Testis (tissue), 3 donors: ENCODE data around the gene RHBDD3. TPM values are rescaled to one million over a fixed set of nuclear protein-coding genes. Genes with fewer than 3 reads are reported as not detected.

Experiments
- DNase-seq: peaks from one replicate; pipeline ENCODE4 v3.0.0-alpha.2; 2019
- H3K27ac ChIP-seq, 2 donors: fragments of 200-600 bp; sonication (generic); one replicate each; pipeline ENCODE4 v1.5.1; 2019
- H3K27me3 ChIP-seq: fragments of 200-600 bp; sonication (generic); one replicate; pipeline ENCODE4 v1.5.1; 2019
- H3K36me3 ChIP-seq: fragments of 200-600 bp; sonication (generic); one replicate; pipeline ENCODE4 v1.5.1; 2017; ENCODE audit warnings: low read depth; ENCODE audit errors: missing control alignments
- H3K4me1 ChIP-seq: fragments of 200-600 bp; sonication (generic); one replicate; pipeline ENCODE4 v1.5.1; 2019
- H3K4me3 ChIP-seq, 2 donors: fragments of 200-600 bp; sonication (generic); one replicate each; pipeline ENCODE4 v1.5.1; 2017 to 2019
- H3K9me3 ChIP-seq: fragments of 200-600 bp; sonication (generic); one replicate; pipeline ENCODE4 v1.5.1; 2017
- POLR2A ChIP-seq: fragments of 450-650 bp; IDR thresholded peaks from one replicate; pipeline ENCODE4 v1.6.1; 2017; ENCODE audit warnings: antibody characterized with exemption, mild to moderate bottlenecking, moderate library complexity
- WGBS, 2 donors: methylation state at CpG; one replicate each; pipeline ENCODE4 v1.1.5; 2018; 5-methylcytosine and 5-hydroxymethylcytosine counted together
- intact Hi-C: fragments of 100-400 bp; cut with DNase I; formaldehyde crosslinking; loops from one replicate; pipeline ENCODE4 v1.15.1; 2023; ENCODE audit warnings: low total_unique reads
- polyA plus RNA-seq: library from polyadenylated mRNA; stranded (reverse); fragments of 350-450 nt; fragmentation: Illumina TruSeq; extraction: RNeasy Lipid Tissue Mini Kit (QIAGEN cat#74804); gene quantifications from one replicate; pipeline ENCODE4 v1.2.3, GENCODE V29; 2014; ENCODE audit warnings: low read depth, low replicate concordance; ENCODE audit not compliant: insufficient read depth
- total RNA-seq, 2 donors: library from RNA; depleted of rRNA; stranded (reverse); fragments of >200 nt; gene quantifications; one replicate each; pipeline ENCODE4 v1.2.3, GENCODE V29; 2016
- TF ChIP-seq, protein P1 (sequence below), 3 experiments: fragments of 450-650 bp in 2 of 3; fragments of 200-600 bp in 1 of 3; sonication (generic) in 1 of 3; IDR thresholded peaks; one replicate each; pipeline ENCODE4 v1.5.1; 2016 to 2019; ENCODE audit warnings: antibody characterized with exemption in 3 of 3, mild to moderate bottlenecking in 2 of 3, moderate library complexity in 1 of 3

Gene RHBDD3
- total and polyA plus RNA-seq, 3 donors from 2014 or later = 55.1 to 99.2 (median 66.8) TPM

DNA sequence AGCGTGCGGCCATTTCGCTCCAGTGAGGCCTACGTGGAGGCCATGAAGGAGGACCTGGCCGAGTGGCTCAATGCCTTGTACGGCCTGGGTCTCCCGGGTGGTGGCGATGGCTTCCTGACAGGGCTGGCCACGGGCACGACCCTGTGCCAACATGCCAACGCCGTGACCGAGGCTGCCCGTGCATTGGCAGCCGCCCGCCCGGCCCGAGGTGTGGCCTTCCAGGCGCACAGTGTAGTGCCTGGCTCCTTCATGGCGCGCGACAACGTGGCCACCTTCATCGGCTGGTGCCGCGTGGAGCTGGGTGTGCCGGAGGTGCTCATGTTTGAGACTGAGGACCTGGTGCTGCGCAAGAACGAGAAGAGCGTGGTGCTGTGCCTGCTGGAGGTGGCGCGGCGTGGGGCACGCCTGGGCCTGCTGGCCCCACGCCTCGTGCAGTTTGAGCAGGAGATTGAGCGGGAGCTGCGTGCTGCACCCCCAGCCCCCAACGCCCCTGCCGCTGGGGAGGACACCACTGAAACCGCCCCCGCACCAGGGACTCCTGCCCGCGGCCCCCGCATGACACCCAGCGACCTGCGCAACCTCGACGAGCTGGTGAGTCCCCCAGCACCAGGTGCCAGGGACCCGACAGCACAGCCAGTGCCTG is 40.5 kb upstream of the RHBDD3 start:
- peak overlapping the region; percentile 86 to 88 for H3K4me3 ChIP-seq
- H3K36me3 ChIP-seq = no peaks in the 10 kb centered on the region
- peak overlapping the region in 1 of 2 donors; percentile 82 for H3K27ac ChIP-seq
- H3K4me1 ChIP-seq = peaks cover 50% of the 10 kb centered on the region
- 33 to 40% methylated on average over 4 to 30 of the region's 50 CpGs for WGBS, 2 donors
- DNase-seq = no peak
- TF ChIP-seq POLR2A = no peak
- TF ChIP-seq, protein P1, sequence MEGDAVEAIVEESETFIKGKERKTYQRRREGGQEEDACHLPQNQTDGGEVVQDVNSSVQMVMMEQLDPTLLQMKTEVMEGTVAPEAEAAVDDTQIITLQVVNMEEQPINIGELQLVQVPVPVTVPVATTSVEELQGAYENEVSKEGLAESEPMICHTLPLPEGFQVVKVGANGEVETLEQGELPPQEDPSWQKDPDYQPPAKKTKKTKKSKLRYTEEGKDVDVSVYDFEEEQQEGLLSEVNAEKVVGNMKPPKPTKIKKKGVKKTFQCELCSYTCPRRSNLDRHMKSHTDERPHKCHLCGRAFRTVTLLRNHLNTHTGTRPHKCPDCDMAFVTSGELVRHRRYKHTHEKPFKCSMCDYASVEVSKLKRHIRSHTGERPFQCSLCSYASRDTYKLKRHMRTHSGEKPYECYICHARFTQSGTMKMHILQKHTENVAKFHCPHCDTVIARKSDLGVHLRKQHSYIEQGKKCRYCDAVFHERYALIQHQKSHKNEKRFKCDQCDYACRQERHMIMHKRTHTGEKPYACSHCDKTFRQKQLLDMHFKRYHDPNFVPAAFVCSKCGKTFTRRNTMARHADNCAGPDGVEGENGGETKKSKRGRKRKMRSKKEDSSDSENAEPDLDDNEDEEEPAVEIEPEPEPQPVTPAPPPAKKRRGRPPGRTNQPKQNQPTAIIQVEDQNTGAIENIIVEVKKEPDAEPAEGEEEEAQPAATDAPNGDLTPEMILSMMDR (IDR thresholded peaks at IDR 0.05) = no peak
- H3K27me3 ChIP-seq = no peaks in the 10 kb centered on the region
- intact Hi-C loops = no loop called here
- no peaks in the 10 kb centered on the region for H3K9me3 ChIP-seq

DNA sequence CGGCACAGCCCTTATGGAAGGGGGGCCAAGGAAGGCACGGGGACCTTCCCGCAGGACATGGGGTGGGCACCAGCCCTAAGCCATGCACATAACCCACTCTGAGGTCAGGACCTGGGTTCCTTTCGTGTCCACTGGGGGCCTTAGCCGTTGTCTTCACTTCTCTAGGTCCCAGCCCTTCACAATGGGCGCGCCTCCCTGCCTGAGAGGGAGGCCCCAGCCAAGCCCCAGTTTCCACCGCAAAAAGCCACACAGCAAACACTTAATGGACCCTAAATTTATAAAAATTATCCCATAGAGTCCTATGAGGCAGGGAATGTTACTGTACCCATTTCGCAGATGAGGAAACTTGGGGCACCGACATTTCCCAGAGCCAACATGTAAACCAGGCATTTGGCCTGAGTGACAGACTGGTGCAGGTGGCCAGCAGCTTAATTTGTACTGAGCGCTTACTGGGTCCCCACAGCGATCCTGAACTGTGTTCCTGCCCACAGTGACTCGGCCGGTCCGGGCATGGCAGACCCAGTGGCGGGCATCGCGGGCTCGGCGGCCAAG is 39.9 kb upstream of the RHBDD3 start:
- Histone ChIP-seq H3K4me1 (peaks cover 54% of the 10 kb centered on the region), H3K36me3 (no peaks in the 10 kb centered on the region), H3K27ac (peak overlapping the region; percentile 74 to 82), H3K9me3 (no peaks in the 10 kb centered on the region), H3K4me3 (peak overlapping the region; percentile 86 to 88), H3K27me3 (no peaks in the 10 kb centered on the region)
- DNase-seq = no peak
- no peak for TF ChIP-seq POLR2A
- TF ChIP-seq, protein P1 (IDR thresholded peaks at IDR 0.05) = no peak
- WGBS, 2 donors = 38 to 60% methylated on average over 17 to 20 of the region's 20 CpGs
- intact Hi-C loops = no loop called here

DNA sequence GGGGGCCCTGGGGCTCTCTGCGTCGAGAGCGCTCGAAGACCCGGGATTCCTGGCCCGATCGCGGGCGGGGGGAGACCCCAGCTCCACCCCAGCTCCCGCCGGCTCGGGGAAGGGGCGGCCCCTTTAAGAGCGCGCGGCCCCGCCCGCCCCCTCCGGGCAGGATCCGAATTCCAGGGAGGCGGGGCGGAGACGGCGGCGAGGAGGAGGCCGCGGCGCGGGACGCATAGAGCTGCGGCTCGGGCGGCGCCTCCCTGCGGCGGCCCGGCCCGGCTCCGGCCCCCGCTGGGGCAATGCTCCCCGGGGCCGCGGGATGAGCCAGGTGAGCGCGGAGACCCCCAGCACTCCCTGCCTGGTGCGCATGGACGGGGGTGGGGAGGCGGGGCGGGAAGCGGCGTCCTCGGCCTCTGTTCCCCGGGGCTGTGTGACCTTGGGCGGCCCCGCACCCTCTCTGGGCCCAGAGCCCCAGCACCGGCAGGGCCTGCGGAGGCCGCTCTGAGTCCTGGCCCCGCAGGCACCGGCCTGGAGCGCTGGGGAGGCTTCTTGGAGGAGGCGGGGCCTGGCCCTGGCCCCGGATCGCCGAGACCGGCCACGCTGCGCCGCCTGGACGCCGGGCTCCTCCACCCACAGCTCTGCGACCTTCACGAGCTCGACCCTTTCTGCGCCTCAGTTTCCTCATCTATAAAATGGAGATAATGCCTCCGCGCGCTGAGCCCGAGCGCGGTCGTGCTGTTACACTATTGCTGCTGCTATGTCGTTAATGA is 39.2 kb upstream of the RHBDD3 start:
- no peaks in the 10 kb centered on the region for H3K9me3 ChIP-seq
- 0 to 9% methylated on average over 28 to 43 of the region's 83 CpGs for WGBS, 2 donors
- TF ChIP-seq, protein P1 (IDR thresholded peaks at IDR 0.05) = peak; percentile 8 to 18 (median 14)
- TF ChIP-seq POLR2A = no peak
- no peaks in the 10 kb centered on the region for H3K27me3 ChIP-seq
- DNase-seq = peak; percentile 90
- H3K4me1 ChIP-seq = peaks cover 54% of the 10 kb centered on the region
- peak overlapping the region; percentile 86 to 88 for H3K4me3 ChIP-seq
- intact Hi-C loops = no loop called here
- H3K36me3 ChIP-seq = no peaks in the 10 kb centered on the region
- H3K27ac ChIP-seq = peak overlapping the region; percentile 74 to 82

DNA sequence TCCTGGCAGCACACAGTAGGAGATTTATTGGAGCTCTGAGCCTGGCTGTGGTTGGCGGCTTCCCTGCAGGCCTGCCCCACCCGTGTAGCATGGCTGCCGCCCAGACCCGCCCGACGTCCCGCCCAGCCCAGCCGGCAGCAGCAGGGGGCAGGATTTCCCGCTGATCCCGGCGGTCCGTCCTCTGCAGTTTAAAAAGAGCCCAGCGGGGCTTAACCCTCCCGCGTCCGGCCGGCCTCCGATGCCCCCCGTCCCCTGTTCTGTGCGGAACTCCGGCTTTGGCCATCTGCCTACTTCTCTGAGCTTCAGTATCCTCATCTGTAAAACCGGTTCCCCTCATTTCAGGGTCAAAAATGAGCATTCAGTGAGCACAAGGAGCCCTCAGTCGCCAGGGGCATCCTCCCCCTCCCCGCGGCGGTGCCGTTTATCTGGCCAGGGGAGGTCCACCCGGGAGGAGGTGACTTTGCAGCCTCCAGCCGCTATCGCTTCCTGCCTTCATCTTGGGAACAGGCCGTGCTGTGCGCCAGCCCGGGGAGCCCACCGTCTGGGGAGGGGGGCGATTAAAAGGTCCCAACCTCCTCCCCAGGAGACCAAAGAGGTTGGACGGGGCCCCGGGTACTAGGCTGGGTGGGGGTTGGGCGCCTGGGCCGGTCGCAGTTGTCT is 38.5 kb upstream of the RHBDD3 start, which contains the start of gene GAS2L1:
Gene GAS2L1 (plus strand): TSS at position 476 of the 660 bp plus-strand sequence. CDS start 1,456 bp downstream, outside the sequence.
- Histone ChIP-seq H3K36me3 (no peaks in the 10 kb centered on the region), H3K27me3 (no peaks in the 10 kb centered on the region), H3K27ac (peak within 1 kb of the TSS; percentile 74 to 82), H3K9me3 (no peaks in the 10 kb centered on the region), H3K4me3 (peak within 1 kb of the TSS; percentile 86 to 88), H3K4me1 (peaks cover 48% of the 10 kb centered on the region)
- intact Hi-C loops = no loop called here
- no peak for TF ChIP-seq POLR2A
- TF ChIP-seq, protein P1 (IDR thresholded peaks at IDR 0.05) = peak; percentile 44 to 77 (median 51)
- DNase-seq = peak; percentile 89
- WGBS, 2 donors = 0% methylated on average over 10 to 34 of the region's 40 CpGs
